ENCODE measurements around the gene N4BP2L1.
"Not testable (repeated sequence)": the region's sequence is repeated elsewhere in the genome, so short reads cannot be mapped to it uniquely, and the experiment has no call there.

Gene N4BP2L1

DNA sequence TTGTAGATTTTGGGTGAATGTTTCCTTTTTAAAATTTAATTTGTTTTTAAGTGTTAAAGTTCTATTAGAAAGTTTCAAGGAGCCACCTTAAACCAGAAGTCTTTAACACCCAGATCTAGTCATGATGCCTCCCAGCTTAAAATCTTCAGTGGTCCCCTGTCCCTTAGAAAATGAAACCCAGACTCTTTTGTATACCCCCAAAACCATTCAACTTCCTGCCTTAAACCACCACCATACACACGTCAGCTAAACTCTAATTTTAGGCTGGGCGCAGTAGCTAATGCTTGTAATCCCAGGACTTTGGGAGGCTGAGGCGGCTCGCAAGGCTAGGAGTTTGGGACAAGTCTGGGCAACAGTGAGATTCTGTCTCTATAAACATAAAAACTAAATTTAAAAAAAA is 37.9 kb downstream of the N4BP2L1 start:
- DNase-seq (ENCODE audit: low read depth): no peak

GRCh38 chr13:32385410-32385809 is 42.5 kb downstream of the N4BP2L1 start:
- no peak for DNase-seq (ENCODE audit: low read depth)

GRCh38 chr13:32384702-32385101 is 43.2 kb downstream of the N4BP2L1 start:
- DNase-seq (ENCODE audit: low read depth): no peak

DNA sequence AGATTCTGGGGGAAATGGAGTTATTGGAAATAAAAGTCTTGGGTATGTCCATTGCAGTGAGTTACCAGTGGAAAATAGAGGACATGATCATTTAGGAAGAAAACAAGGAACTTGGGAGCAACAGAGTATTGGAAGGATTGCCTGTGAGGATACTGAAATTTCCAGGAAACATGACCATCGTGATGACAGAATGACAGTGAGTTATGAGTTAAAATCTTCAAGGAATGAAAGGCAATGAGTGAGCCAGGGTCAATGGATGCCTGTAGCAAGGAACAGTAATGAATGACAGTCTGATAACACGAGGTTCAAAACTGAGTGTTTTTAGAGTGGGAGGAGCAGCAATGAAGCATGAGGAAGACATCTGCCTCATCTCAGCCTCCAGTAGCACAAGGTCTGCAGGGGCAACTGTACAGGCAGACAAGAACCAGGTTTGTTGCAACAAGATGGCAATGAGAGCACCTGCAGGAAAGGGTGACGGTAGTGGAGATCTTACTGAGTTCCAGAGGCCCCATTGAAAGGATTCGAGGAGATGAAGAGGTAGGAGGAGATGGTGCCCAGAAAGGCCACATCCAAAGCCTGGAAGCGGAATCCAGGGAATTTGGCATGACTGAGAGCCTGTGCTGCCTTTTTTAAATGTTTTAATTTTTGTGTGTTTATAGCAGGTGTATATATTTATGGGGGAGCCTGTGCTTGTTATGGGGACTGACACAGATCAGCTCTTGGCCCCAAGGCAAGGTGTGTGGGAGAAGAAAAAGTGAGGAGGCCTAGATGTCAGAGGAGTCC is 43.9 kb downstream of the N4BP2L1 start:
- DNase-seq (ENCODE audit: low read depth): no peak

DNA sequence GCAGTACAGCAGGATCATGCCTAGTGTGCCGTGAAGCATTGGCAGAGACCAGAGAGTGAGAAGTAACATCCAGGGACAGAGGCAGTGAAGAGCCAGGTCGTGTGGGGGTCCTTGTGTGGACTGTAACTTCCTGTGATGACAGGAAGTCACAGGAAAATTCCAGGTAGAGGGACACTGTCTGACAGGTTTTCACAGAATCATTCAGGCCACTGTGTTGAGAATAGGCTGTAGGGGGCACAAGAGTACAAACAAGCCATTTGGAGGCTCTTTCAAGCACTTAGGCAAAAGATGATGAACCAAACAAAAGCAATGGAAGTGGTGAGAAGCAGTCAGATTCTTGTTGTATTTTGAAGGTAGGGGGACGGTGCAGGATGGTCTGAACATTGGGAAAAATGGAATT is 46.4 kb downstream of the N4BP2L1 start:
- no peak for DNase-seq (ENCODE audit: low read depth)

DNA sequence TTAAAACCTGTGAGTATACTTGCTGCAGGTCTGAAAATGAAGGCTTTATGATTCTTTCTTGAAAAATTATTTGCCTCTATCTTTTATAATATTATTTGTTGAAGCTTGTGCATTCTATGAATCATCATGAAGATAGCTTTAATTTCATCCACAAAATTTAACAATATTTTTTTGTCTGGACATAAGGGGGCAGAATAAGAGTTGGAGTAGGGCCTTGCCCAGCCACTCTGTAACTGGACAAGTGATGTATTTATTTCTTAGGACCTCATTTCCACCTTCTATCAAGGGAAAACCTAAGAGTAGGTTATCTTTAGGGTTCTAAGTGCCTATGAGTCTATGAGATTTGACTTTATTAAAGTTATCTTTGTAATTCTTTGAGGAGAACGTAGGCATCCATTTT is 49.9 kb downstream of the N4BP2L1 start:
- no peak for DNase-seq (ENCODE audit: low read depth)

DNA sequence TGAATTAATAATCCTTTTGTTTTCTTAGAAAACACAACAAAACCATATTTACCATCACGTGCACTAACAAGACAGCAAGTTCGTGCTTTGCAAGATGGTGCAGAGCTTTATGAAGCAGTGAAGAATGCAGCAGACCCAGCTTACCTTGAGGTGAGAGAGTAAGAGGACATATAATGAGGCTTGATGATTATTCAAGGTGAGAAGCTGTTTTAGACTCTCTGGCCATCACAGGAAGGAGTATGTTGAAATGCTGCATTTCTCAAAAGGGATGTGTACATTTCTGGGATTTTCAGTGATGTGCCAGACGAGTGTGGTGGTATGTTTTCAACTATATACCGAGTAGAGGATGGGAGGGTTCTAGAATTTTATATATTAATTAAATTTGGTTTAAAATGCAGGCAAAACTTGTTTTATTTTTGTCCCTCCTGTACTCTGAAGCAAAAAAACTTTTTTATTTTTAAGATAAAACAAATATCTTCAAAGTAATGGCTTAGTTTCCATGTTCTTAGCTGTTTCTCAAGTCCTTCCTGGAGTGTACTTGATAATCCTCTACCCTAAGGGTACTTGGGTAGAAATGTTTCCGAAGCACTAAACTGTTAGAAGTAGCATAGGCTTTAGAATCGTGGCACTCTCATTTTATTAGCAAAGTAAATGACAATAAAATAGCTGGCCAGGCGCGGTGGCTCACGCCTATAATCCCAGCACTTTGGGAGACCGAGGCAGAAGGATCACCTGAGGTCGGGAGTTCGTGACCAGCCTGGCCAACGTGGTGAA is 51.1 kb downstream of the N4BP2L1 start:
- DNase-seq (ENCODE audit: low read depth): no peak

- no peak for DNase-seq (ENCODE audit: low read depth)
These were observed 57.1 kb downstream of the N4BP2L1 start for GRCh38 chr13:32370805-32371204.

- DNase-seq (ENCODE audit: low read depth): no peak
These were observed 65.4 kb downstream of the N4BP2L1 start for GRCh38 chr13:32362574-32362973.

DNA sequence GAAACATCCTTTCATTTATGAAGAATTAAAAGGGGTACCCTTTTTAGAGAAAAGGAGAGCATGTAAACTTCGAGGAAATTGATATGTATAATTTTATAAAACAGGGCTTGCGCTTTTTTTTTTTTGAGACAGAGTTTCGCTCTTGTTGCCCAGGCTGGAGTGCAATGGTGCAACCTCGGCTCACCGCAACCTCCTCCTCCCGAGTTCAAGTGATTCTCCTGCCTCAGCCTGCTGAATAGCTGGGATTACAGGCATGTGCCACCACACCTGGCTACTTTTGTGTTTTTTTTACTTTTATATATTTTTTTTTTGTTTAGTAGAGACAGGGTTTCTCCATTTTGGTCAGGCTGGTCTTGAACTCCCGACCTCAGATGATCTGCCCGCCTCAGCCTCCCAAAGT is 72.0 kb downstream of the N4BP2L1 start:
- not testable (repeated sequence) for DNase-seq (ENCODE audit: low read depth)

- no peak for DNase-seq (ENCODE audit: low read depth)
These were observed 73.9 kb downstream of the N4BP2L1 start for GRCh38 chr13:32354040-32354439.

DNA sequence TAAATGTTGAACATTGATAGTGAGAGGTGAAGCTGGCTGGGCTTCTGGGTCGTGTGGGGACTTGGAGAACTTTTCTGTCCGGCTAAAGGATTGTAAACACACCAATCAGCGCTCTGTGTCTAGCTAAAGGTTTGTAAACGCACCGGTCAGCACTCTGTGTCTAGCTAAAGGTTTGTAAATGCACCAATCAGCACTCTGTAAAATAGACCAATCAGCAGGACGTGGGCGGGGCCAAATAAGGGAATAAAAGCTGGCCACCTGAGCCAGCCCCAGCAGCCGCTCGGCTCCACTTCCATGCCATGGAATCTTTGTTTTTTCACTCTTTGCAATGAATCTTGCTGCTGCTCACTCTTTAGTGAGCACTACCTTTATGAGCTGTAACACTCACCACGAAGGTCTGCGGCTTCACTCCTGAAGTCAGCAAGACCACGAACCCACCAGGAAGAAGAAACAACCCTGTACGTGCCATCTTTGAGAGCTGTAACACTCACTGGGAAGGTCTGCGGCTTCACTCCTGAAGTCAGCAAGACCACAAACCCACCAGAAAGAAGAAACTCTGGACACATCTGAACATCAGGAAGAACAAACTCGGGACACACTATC is 77.0 kb downstream of the N4BP2L1 start:
- DNase-seq (ENCODE audit: low read depth): not testable (repeated sequence)
